ENCODE measurements around the gene OSER1. TPM values are rescaled to one million over a fixed set of nuclear protein-coding genes. Genes with fewer than 3 reads are reported as not detected.
A peak's percentile ranks its signal among the peaks of the same experiment; 100 is the strongest.

OSER1 gene
- total RNA-seq, 4 donors from 2014 or later: 37.6 to 55.3 (median 38.2) TPM

DNA sequence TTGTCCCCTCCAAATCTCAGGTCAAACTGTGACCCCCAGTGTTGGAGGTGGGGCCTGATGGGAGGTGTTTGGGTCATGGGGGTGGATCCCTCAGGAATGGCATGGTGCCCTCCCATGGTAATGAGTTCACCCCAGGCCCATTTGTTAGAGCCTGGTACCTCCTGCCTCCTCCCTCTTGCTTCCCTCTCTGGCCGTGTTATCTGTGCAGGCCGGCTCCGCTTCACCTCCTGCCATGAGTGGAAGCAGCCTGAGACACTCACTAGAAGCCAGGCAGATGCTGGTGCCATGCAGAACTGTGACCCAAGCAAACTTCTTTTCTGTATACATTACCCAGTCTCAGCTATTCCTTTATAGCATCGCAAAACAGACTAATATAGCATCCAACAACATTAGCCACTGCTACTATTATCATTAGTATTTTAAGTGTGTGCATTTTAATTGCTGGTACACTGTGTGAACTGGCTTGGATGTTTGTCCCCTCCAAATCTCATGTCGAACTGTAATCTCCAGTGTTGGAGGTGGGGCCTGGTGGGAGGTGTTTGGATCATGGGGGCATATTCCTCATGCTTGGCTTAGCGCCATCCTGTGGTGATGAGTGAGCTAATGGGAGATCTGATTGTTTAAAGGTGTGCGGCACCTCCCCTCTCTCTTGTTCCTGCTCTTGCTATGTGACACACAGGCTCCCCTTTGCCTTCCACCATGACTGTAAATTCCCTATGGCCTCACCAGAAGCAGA, 12.2 kb upstream of the OSER1 start:
- no peak for DNase-seq
- Histone ChIP-seq H3K27ac (no peak overlapping the region), H3K9me3 (no peaks in the 10 kb centered on the region), H3K4me1 (peaks cover 0 to 11% (median 0%) of the 10 kb centered on the region in 4 donors), H3K27me3 (no peaks in the 10 kb centered on the region), H3K36me3 (no peaks in the 10 kb centered on the region), H3K4me3 (no peak overlapping the region)
- TF ChIP-seq, protein P1, sequence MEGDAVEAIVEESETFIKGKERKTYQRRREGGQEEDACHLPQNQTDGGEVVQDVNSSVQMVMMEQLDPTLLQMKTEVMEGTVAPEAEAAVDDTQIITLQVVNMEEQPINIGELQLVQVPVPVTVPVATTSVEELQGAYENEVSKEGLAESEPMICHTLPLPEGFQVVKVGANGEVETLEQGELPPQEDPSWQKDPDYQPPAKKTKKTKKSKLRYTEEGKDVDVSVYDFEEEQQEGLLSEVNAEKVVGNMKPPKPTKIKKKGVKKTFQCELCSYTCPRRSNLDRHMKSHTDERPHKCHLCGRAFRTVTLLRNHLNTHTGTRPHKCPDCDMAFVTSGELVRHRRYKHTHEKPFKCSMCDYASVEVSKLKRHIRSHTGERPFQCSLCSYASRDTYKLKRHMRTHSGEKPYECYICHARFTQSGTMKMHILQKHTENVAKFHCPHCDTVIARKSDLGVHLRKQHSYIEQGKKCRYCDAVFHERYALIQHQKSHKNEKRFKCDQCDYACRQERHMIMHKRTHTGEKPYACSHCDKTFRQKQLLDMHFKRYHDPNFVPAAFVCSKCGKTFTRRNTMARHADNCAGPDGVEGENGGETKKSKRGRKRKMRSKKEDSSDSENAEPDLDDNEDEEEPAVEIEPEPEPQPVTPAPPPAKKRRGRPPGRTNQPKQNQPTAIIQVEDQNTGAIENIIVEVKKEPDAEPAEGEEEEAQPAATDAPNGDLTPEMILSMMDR (IDR thresholded peaks at IDR 0.05): no peak
- no peak for TF ChIP-seq POLR2A (IDR thresholded peaks at IDR 0.05)

DNA sequence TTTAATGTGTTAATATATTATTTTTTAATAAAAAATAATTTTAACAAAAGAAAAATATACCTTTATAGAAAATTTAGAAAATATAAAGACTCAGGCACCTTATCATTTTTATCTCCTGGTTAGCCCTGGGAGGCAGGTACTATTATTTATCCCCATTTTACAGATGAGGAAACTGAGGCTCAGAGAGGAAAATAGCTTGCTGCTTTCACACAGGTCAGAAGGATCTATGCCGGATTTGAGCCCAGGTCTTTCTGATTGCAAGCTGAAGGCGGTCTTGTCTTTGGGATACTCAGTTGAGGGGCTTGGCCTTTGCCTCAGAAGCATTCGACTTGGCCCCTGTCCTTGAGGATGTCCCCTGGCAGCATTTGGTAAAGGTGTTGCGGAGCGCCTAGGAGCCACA, 11.5 kb upstream of the OSER1 start:
- Histone ChIP-seq H3K9me3 (no peaks in the 10 kb centered on the region), H3K27me3 (no peaks in the 10 kb centered on the region), H3K36me3 (no peaks in the 10 kb centered on the region), H3K4me3 (no peak overlapping the region), H3K4me1 (peaks cover 0 to 14% (median 0%) of the 10 kb centered on the region in 4 donors), H3K27ac (no peak overlapping the region)
- DNase-seq: no peak
- no peak for TF ChIP-seq POLR2A (IDR thresholded peaks at IDR 0.05)

DNA sequence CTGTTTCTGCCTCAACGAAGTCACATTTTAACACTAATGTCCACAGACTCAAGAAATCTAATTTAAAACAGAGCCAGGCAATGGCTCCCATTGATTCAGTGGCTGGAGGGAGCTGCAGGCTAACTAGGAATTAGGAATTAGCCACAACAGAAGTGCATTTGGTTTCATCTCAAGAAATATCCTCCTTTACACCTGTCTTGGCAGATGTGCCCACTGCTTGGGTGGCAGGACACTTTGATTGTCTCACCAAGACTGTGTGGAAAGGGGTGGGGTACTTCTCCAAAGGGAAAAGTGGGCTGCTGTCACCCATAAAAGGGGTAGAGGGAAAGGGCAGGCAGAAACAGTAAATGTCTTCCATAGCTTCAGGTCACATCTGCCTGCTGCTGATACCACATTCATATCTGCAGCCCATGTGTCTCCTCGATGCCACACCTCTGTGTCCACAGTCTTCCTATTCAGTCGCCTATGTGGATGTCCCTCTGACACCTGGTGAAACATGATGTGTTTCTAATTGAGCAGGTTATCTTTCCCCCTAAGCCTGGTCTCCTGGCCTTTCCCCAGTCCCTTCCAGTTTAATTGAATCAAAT, 10.9 kb upstream of the OSER1 start:
- H3K4me1 ChIP-seq: peaks cover 0 to 14% (median 0%) of the 10 kb centered on the region in 4 donors
- TF ChIP-seq, protein P1 (IDR thresholded peaks at IDR 0.05): no peak
- TF ChIP-seq POLR2A (IDR thresholded peaks at IDR 0.05): no peak
- no peak overlapping the region for H3K27ac ChIP-seq
- H3K36me3 ChIP-seq: no peaks in the 10 kb centered on the region
- no peak overlapping the region for H3K4me3 ChIP-seq
- DNase-seq: no peak
- no peaks in the 10 kb centered on the region for H3K27me3 ChIP-seq
- no peaks in the 10 kb centered on the region for H3K9me3 ChIP-seq

DNA sequence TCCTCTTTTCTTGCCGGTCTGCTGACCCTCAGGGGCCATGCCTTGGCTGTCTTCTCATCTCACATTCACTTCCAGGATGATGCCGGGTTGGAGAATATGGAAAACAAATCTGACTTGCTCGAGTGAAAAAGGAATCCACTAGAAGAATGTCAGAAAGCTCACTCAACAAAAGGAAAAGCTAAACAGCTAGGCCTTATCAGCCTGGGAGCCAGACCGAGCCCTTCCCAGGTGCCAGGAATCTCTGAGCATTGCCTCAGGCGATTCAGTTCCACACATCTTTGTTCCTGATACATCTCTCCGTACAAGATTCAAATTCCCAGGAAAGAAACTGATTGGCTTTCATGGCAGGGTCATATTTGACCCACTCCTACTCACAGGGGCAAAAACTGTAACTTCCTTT, 9.2 kb upstream of the OSER1 start:
- Histone ChIP-seq H3K9me3 (no peaks in the 10 kb centered on the region), H3K4me3 (no peak overlapping the region), H3K27ac (peak overlapping the region in 1 of 4 donors; percentile 11), H3K36me3 (no peaks in the 10 kb centered on the region), H3K27me3 (no peaks in the 10 kb centered on the region), H3K4me1 (peaks cover 0 to 14% (median 0%) of the 10 kb centered on the region in 4 donors)
- no peak for DNase-seq
- TF ChIP-seq, protein P1 (IDR thresholded peaks at IDR 0.05): no peak
- TF ChIP-seq POLR2A (IDR thresholded peaks at IDR 0.05): no peak

DNA sequence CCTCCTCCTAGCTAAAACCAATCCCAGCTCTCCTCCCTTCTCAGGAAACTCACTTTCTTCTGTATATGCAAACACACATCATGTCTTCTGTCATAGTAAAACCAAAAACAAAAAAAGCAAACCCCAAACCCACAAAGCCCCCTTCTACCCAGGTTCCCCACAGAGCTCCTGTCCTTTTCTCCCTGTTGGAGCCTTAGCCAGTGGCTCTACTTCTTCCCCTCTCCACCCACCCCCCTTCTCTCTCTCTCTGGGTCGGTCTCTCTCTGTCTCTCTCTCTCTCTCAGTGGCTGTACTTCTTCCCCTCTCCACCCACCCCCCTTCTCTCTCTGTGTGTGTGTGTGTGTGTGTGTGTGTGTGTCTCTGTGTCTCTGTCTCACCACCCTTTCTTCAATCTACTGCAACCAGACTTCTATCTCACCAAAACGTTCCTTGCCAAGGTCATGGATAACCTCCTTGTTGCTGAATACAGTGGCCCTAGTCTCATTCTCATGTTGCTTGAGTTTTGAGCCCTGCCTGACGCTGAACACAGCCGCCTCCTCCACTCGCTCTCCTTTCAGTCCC, 8.7 kb upstream of the OSER1 start:
- no peak for DNase-seq
- no peak overlapping the region for H3K4me3 ChIP-seq
- peaks cover 0 to 14% (median 0%) of the 10 kb centered on the region in 4 donors for H3K4me1 ChIP-seq
- no peaks in the 10 kb centered on the region for H3K27me3 ChIP-seq
- TF ChIP-seq, protein P1 (IDR thresholded peaks at IDR 0.05): no peak
- TF ChIP-seq POLR2A (IDR thresholded peaks at IDR 0.05): no peak
- H3K36me3 ChIP-seq: no peaks in the 10 kb centered on the region
- H3K9me3 ChIP-seq: no peaks in the 10 kb centered on the region
- H3K27ac ChIP-seq: peak overlapping the region in 2 of 4 donors; percentile 11 to 46

DNA sequence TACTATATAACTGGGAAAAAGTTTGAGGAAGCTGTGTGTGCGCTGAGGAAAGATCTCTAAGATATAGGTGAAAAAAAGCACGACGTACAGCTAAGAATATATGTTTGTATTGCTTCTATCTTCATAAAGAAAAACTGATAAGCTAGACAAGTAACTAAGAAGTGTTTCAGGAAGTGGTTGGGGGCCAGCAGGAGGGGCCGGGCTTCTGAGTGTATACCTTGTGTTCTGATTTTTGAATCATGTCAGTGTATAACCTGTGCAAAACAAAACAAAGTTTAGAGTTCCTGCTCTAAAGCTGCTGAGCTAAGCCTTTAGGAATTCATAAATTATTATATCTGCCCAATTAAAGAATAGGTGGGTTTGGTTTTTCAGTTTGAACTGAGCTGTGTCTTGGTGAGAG, 7.9 kb upstream of the OSER1 start:
- H3K9me3 ChIP-seq: no peaks in the 10 kb centered on the region
- H3K4me1 ChIP-seq: peaks cover 0 to 14% (median 0%) of the 10 kb centered on the region in 4 donors
- TF ChIP-seq, protein P1 (IDR thresholded peaks at IDR 0.05): no peak
- no peak for TF ChIP-seq POLR2A (IDR thresholded peaks at IDR 0.05)
- peak in 2 of 3 donors; percentile 71 to 74 for DNase-seq
- H3K27me3 ChIP-seq: no peaks in the 10 kb centered on the region
- no peaks in the 10 kb centered on the region for H3K36me3 ChIP-seq
- H3K4me3 ChIP-seq: no peak overlapping the region
- H3K27ac ChIP-seq: peak overlapping the region in 1 of 4 donors; percentile 46

All from Peyer's patch (tissue), 4 donors.